Parathyroid adenoma (tissue), 2 donors: ENCODE data around the gene FOXN3.
"Not testable (repeated sequence)": the region's sequence is repeated elsewhere in the genome, so short reads cannot be mapped to it uniquely, and the experiment has no call there.

ENCODE experiments used
- H2AFZ ChIP-seq: fragments of 300-600 bp; sonication (generic); one replicate; pipeline ENCODE4 v1.7.0; 2017; ENCODE audit warnings: antibody characterized with exemption, mild to moderate bottlenecking
- H3K27ac ChIP-seq: fragments of 300-600 bp; sonication (generic); one replicate; pipeline ENCODE4 v1.7.0; 2017
- H3K27me3 ChIP-seq: fragments of 300-600 bp; sonication (generic); one replicate; pipeline ENCODE4 v1.7.0; 2017; ENCODE audit warnings: low read length; ENCODE audit not compliant: control insufficient read depth, insufficient read depth
- H3K36me3 ChIP-seq: fragments of 300-600 bp; sonication (generic); one replicate; pipeline ENCODE4 v1.7.0; 2017; ENCODE audit warnings: low read length; ENCODE audit not compliant: control insufficient read depth, insufficient read depth
- H3K4me1 ChIP-seq: fragments of 300-600 bp; sonication (generic); one replicate; pipeline ENCODE4 v1.7.0; 2017; ENCODE audit warnings: control low read depth
- H3K4me2 ChIP-seq: fragments of 300-600 bp; sonication (generic); one replicate; pipeline ENCODE4 v1.7.0; 2017; ENCODE audit warnings: low read length
- H3K4me3 ChIP-seq: fragments of 300-600 bp; sonication (generic); one replicate; pipeline ENCODE4 v1.7.0; 2017; ENCODE audit warnings: low read depth, low read length
- H3K79me2 ChIP-seq: fragments of 300-600 bp; sonication (generic); one replicate; pipeline ENCODE4 v1.7.0; 2017; ENCODE audit warnings: control low read depth
- H3K9ac ChIP-seq: fragments of 300-600 bp; sonication (generic); one replicate; pipeline ENCODE4 v1.7.0; 2017; ENCODE audit warnings: mild to moderate bottlenecking
- H3K9me3 ChIP-seq: fragments of 300-600 bp; sonication (generic); one replicate; pipeline ENCODE4 v1.7.0; 2017; ENCODE audit warnings: low read length; ENCODE audit not compliant: control insufficient read depth
- TF ChIP-seq, protein P1 (sequence below): fragments of 300-600 bp; sonication (generic); IDR thresholded peaks from one replicate; pipeline ENCODE4 v1.7.0; 2017; ENCODE audit warnings: antibody characterized with exemption, mild to moderate bottlenecking
- donor health status: primary hyperparathyroidism.

FOXN3 gene

DNA sequence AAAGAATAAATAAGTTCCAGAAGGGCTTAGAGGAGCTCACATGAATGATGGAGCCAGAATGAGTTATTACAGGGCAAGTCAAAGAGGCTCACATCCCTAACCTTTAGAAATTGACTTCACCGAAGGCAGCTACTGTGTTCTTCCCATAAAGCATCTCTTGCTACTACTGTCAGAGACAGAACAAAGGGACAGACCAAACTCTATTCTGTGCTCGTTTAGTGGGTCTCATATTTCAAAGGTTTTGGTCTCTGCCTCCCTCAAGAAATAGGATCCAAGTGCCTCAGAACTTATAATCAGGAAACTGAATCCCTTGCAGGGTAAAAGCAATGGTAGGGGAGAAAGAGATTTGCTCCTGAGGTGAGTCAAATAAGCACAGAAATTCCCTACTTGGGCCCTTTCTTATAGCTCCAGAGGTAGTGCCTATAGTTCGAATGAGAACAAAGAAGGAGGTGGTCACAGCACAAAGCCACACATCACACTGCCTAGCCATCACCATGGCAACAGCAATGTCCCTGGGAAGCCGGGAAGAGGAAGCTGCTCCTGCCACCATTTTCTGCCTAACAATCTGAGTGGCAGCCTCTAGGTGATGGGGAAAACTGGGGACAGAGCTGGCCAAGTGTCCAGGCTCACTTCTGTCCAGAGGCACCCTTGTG lies 294.9 kb downstream of the FOXN3 start:
- no peaks in the 10 kb centered on the region for H3K79me2 ChIP-seq
- H3K9ac ChIP-seq: no peak overlapping the region
- no peaks in the 10 kb centered on the region for H3K27me3 ChIP-seq
- H2AFZ ChIP-seq: no peak overlapping the region
- no peak overlapping the region for H3K27ac ChIP-seq
- no peak overlapping the region for H3K4me3 ChIP-seq
- no peaks in the 10 kb centered on the region for H3K4me1 ChIP-seq
- H3K4me2 ChIP-seq: no peak overlapping the region
- no peaks in the 10 kb centered on the region for H3K9me3 ChIP-seq
- H3K36me3 ChIP-seq: no peaks in the 10 kb centered on the region
- TF ChIP-seq, protein P1, sequence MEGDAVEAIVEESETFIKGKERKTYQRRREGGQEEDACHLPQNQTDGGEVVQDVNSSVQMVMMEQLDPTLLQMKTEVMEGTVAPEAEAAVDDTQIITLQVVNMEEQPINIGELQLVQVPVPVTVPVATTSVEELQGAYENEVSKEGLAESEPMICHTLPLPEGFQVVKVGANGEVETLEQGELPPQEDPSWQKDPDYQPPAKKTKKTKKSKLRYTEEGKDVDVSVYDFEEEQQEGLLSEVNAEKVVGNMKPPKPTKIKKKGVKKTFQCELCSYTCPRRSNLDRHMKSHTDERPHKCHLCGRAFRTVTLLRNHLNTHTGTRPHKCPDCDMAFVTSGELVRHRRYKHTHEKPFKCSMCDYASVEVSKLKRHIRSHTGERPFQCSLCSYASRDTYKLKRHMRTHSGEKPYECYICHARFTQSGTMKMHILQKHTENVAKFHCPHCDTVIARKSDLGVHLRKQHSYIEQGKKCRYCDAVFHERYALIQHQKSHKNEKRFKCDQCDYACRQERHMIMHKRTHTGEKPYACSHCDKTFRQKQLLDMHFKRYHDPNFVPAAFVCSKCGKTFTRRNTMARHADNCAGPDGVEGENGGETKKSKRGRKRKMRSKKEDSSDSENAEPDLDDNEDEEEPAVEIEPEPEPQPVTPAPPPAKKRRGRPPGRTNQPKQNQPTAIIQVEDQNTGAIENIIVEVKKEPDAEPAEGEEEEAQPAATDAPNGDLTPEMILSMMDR: no peak

DNA sequence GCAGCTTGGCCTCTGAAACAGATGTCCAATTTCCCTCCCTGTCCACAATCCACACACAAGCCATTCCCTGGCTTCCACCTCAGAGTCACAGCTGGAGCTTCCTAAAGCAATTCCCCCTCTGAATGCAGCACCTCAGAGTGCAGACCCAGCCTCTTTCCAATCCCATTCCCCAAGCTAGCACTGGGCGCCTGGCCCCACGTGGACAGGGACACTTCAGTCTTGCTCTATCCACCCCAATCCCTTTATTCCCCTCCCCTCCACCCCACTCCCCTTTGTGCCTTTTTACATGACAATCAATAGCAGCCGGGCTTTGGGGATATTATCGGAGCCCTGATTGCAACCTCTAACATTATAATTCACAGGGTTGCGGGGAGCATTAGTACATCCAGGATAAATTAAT lies 300.0 kb downstream of the FOXN3 start:
- no peaks in the 10 kb centered on the region for H3K79me2 ChIP-seq
- no peak overlapping the region for H3K4me2 ChIP-seq
- H3K27me3 ChIP-seq: no peaks in the 10 kb centered on the region
- H3K9me3 ChIP-seq: no peaks in the 10 kb centered on the region
- no peak overlapping the region for H3K27ac ChIP-seq
- no peak overlapping the region for H3K4me3 ChIP-seq
- H3K4me1 ChIP-seq: no peaks in the 10 kb centered on the region
- H3K36me3 ChIP-seq: no peaks in the 10 kb centered on the region
- TF ChIP-seq, protein P1: no peak
- no peak overlapping the region for H2AFZ ChIP-seq
- no peak overlapping the region for H3K9ac ChIP-seq

DNA sequence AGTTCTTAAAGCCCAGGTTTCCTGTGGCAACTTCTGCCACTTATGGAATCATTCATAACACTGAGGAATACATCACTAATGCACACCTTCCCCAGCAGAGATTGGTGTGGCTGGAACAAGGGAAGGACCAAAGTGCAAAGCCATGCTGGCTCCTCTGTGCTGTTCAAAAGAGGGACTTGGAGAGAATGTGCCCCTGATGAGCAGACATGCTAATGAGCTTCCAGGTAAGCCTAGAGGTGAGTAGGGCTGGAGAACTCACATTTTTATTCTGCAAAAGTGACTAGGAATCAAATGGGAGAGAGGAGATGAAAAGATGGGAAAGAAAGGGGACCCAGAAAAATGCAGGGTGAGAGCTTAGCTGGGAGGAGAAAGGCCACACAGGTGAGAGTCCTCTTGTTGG lies 302.9 kb downstream of the FOXN3 start:
- no peaks in the 10 kb centered on the region for H3K79me2 ChIP-seq
- no peak overlapping the region for H2AFZ ChIP-seq
- H3K4me2 ChIP-seq: no peak overlapping the region
- no peak overlapping the region for H3K27ac ChIP-seq
- no peaks in the 10 kb centered on the region for H3K27me3 ChIP-seq
- no peaks in the 10 kb centered on the region for H3K36me3 ChIP-seq
- H3K4me3 ChIP-seq: no peak overlapping the region
- H3K9me3 ChIP-seq: no peaks in the 10 kb centered on the region
- H3K9ac ChIP-seq: no peak overlapping the region
- TF ChIP-seq, protein P1: no peak
- H3K4me1 ChIP-seq: no peaks in the 10 kb centered on the region

DNA sequence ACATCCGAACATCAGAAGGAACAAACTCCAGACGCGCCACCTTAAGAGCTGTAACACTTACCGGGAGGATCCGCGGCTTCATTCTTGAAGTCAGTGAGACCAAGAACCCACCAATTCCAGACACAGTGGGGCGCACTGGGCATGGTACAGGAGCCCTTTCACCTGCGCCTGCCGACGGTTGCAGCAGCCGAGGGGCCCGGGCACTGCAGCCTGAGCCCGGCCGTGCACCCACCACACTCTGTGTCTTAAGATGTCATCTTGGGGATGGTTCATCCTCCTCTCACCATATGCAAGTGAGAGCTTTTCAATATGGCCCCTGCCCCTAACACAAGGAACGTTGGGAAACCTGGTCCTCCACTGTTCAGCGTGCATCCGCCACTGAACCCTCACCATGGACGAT lies 304.3 kb downstream of the FOXN3 start:
- Histone ChIP-seq H3K9me3 (no peaks in the 10 kb centered on the region), H2AFZ (no peak overlapping the region)

DNA sequence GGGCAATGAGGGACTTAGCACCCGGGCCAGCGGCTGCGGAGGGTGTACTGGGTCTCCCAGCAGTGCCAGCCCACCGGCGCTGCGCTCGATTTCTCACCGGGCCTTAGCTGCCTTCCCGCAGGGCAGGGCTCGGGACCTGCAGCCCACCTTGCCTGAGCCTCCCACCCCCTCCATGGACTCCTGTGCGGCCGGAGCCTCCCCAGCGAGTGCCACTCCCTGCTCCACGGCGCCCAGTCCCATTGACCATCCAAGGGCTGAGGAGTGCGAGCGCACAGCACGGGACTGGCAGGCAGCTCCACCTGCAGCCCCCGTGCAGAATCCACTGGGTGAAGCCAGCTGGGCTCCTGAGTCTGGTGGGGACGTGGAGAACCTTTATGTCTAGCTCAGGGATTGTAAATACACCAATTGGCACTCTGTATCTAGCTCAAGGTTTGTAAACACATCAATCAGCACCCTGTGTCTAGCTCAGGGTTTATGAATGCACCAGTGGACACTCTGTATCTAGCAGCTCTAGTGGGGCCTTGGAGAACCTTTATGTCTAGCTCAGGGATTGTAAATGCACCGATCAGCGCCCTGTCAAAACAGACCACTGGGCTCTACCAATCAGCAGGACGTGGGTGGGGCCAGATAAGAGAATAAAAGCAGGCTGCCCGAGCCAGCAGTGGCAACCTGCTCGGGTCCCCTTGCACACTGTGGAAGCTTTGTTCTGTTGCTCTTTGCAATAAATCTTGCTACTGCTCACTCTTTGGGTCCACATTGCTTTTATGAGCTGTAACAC lies 305.1 kb downstream of the FOXN3 start:
- not testable (repeated sequence) for H3K27me3 ChIP-seq, H3K9me3 ChIP-seq, H3K79me2 ChIP-seq, H3K4me3 ChIP-seq, H3K9ac ChIP-seq, H3K36me3 ChIP-seq, H3K4me1 ChIP-seq, H2AFZ ChIP-seq, H3K27ac ChIP-seq, H3K4me2 ChIP-seq

More for the DNA sequence above, 304.3 kb downstream of the FOXN3 start:
- no peaks in the 10 kb centered on the region for H3K36me3 ChIP-seq
- no peak overlapping the region for H3K4me2 ChIP-seq
- no peak overlapping the region for H3K9ac ChIP-seq
- H3K4me3 ChIP-seq: no peak overlapping the region
- H3K79me2 ChIP-seq: no peaks in the 10 kb centered on the region
- H3K4me1 ChIP-seq: no peaks in the 10 kb centered on the region
- no peak overlapping the region for H3K27ac ChIP-seq
- TF ChIP-seq, protein P1: no peak
- H3K27me3 ChIP-seq: no peaks in the 10 kb centered on the region

DNA sequence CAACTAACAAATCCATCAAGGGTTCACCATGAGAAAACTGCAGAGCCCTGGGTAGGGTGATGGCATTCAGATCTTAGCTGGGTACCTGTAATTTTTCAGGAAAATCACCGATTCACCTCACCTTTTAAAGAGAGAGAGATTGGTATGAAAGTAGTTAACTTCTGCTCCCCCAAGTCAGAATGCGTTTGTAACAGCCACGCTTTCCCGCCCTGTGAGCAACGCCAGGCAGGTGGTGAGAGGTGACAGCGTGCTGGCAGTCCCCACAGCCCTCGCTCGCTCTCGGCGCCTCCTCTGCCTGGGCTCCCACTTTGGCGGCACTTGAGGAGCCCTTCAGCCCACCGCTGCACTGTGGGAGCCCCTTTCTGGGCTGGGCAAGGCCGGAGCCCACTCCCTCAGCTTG lies 305.8 kb downstream of the FOXN3 start:
- H3K9me3 ChIP-seq, H3K4me1 ChIP-seq, H3K27me3 ChIP-seq, H3K9ac ChIP-seq, H3K27ac ChIP-seq, H3K4me2 ChIP-seq, H2AFZ ChIP-seq, H3K79me2 ChIP-seq, H3K36me3 ChIP-seq, H3K4me3 ChIP-seq: not testable (repeated sequence)
